IPS-15b (cell line): Measurements from ENCODE around the gene RALGPS1.
A peak's percentile ranks its signal among the peaks of the same experiment; 100 is the strongest.

Source experiments
- H3K27me3 ChIP-seq: one replicate; pipeline ENCODE4 v1.6.1; 2013; ENCODE audit warnings: low read length; ENCODE audit not compliant: control insufficient read depth, insufficient read depth
- H3K36me3 ChIP-seq: one replicate; pipeline ENCODE4 v1.6.1; 2013; ENCODE audit warnings: low read length; ENCODE audit not compliant: control insufficient read depth, insufficient read depth
- H3K4me1 ChIP-seq: one replicate; pipeline ENCODE4 v1.6.1; 2013; ENCODE audit warnings: mild to moderate bottlenecking, low read length; ENCODE audit not compliant: control insufficient read depth, insufficient read depth
- H3K4me3 ChIP-seq: one replicate; pipeline ENCODE4 v1.5.1; 2013; ENCODE audit warnings: low read depth, low read length
- H3K9ac ChIP-seq: one replicate; pipeline ENCODE4 v1.6.1; 2013; ENCODE audit warnings: low read depth, mild to moderate bottlenecking, low read length
- H3K9me3 ChIP-seq: one replicate; pipeline ENCODE4 v1.6.1; 2013; ENCODE audit warnings: mild to moderate bottlenecking, low read length; ENCODE audit not compliant: control insufficient read depth, insufficient read depth

The RALGPS1 gene

DNA sequence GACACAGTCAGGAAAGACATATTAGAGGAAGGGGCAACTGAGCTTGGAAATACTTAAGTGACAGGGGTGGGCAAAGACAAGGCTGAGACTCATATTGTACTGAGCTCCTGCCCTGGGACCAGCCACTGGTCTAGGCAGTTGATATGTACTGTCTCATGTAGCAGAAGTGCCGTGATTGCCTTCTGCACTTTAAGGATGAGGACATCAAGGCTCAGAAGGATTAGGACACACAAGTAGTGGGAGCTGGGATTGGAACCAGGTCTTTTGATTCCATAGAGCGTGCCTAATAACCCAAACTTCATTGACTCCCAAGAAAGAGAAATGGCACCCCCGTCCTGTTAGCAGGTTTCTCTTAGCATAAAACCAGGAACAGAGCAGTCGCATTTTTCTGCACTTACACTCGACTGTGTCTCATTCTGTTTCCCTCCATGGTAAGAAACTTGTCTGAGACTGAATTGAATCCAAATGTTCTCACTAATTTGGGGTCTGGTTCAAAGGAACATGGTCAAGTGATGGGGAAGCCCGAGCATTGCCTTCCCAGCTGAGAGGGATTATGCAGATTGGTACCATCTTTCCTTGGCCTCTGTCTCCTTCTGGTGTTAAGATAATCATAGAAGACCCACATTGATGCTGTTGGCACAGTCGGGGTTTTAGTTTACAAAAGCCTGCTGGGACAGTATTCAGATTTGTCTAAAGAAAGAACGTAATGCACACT lies 137.5 kb downstream of the RALGPS1 start:
- H3K27me3 ChIP-seq, result no peaks in the 10 kb centered on the region
- no peaks in the 10 kb centered on the region for H3K4me1 ChIP-seq
- H3K9ac ChIP-seq, result no peak overlapping the region
- H3K36me3 ChIP-seq, result peaks cover 3% of the 10 kb centered on the region
- no peaks in the 10 kb centered on the region for H3K9me3 ChIP-seq
- no peak overlapping the region for H3K4me3 ChIP-seq

DNA sequence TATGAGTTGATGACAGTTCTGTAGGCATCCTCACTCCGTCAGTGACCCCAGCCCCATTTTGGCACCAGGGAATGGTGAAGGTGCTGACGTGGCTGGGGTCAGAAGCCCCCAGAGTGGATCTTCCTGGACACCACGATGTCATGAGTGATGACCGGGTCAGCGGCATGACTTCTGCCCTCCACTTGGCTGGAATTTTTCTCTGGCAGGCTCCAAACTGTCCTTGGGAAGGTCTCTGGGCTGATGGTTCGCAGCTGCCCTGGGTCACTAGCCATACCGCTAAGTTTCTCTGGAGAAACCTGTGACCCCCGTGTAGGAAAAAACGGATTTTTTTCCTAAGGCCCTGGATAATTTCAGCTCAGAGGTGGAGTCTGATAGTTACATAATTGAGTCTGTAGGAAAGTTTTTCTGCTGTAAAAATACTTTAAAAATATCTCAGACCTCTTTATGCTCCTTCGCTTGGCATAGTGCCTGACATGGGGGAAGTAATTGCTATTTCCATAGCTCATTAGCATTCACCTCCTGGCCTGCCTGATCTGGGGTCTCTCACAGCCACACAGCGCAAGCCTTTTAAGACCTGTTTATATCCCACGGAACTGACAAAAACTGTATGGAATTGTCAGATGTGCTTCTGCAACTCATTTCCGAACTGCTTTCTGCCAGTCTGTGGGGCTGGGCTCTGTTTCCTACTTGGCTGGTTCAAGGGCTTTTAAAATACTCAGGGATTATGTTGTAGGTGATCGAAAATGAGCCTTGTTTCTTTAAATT lies 138.7 kb downstream of the RALGPS1 start:
- H3K9me3 ChIP-seq, result no peaks in the 10 kb centered on the region
- peaks cover 3% of the 10 kb centered on the region for H3K36me3 ChIP-seq
- no peak overlapping the region for H3K4me3 ChIP-seq
- no peaks in the 10 kb centered on the region for H3K27me3 ChIP-seq
- H3K4me1 ChIP-seq, result peaks cover 2% of the 10 kb centered on the region
- H3K9ac ChIP-seq, result no peak overlapping the region

DNA sequence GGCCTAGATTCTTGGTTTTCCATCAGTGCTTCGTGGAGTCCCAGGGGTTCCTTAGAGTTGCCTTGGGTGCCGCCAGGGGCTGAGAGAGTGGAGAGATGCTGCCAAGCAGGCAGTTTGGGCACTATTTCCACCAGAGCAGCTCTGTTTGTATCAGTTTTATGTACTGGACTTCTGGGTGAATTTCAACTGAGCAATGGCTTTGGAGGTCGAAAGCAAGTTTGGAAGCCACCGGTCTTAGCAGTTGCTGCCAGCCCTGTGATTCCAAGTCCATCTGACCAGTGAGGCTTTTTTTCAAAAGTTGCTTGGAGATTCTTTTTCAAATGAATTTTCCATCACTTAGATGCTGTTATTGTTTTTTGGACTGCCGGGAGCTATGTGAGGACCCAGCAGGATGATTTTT lies 139.4 kb downstream of the RALGPS1 start:
- Histone ChIP-seq H3K36me3 (peaks cover 3% of the 10 kb centered on the region), H3K9ac (no peak overlapping the region), H3K4me3 (no peak overlapping the region), H3K9me3 (no peaks in the 10 kb centered on the region), H3K27me3 (no peaks in the 10 kb centered on the region), H3K4me1 (peaks cover 2% of the 10 kb centered on the region)

DNA sequence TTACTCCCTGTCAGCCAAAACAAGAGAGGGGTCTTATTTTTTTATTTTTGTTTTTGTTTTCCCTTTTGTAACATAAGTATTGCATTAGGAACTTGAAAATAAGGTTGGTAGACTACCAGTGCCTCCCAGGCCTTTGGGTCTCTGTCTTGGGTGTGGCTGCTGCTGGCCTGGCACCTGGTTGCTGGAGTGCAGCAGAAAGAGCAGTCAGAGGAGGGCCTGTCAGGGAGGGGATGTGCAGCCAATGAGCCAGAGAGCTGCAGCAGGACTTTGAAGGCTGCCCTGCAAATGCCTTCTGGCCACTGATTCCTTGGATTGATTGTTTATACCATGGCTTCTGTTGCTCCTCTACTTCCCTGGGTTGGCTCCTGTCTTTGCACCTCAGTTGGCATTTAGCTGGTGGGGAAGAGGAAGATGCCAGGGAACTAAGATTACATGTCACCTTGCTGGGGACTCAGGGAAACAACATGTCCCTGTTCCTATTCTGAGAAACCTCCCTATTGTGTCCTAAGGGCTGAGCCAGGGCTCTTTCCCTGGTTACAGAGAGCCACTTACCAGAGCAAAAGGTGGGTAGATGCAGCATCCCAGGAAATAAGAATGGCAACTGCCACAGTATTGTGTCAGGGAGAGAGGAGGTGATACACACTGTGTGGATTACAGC lies 141.3 kb downstream of the RALGPS1 start:
- Histone ChIP-seq H3K27me3 (no peaks in the 10 kb centered on the region), H3K36me3 (peaks cover 3% of the 10 kb centered on the region), H3K4me3 (no peak overlapping the region), H3K9me3 (no peaks in the 10 kb centered on the region), H3K4me1 (peaks cover 2% of the 10 kb centered on the region), H3K9ac (no peak overlapping the region)

DNA sequence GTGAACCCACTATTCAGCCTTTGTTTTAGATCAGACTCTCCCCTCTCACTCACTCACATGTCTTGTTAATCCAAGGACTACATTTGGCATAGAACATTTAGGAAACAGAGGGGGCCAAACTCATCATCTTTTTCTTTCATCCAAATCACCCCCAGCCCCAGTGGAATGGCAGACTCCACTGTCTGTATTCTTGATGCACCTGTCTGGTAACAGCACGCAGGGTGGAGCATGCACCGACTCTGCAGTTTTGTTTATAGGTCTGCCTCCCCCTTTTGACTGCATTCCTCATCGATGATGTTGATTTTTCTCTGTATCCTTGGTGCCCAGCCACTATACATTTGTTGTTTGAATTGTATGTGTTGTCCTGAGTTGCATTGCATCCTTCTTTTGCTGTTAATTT lies 141.9 kb downstream of the RALGPS1 start:
- Histone ChIP-seq H3K4me1 (peaks cover 2% of the 10 kb centered on the region), H3K36me3 (peaks cover 3% of the 10 kb centered on the region), H3K9ac (no peak overlapping the region), H3K9me3 (no peaks in the 10 kb centered on the region), H3K27me3 (no peaks in the 10 kb centered on the region), H3K4me3 (no peak overlapping the region)

DNA sequence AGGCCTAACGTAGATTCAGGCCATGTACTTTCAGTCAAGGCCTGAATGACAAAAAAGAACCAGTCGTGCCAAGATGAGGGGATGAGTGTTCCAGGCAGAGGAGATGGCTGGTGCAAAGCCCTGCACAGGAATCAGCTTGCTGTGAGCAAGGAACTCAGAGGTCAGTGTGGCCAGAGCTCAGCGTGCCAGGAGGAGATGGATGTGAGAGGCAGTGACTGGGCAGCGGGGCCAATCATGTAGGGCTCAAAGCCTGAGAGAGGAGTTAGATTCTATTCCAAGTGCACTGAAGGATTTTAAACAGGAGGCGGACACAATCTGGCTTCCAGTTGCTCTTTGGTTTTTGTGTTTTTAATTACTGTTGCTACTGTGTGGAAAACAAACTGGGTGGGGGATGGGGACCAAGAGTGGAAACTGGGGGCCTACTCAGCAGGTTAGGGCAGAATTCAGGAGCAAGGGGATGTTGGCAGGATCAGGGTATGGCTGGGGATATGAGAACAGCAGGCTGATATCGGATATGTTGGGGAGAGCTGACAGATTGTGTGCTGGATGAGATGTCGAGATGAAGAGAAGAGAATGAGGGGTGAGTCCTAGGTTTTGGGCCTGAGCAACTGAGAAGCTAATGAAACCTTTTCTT lies 143.5 kb downstream of the RALGPS1 start:
- H3K27me3 ChIP-seq, result no peaks in the 10 kb centered on the region
- no peak overlapping the region for H3K4me3 ChIP-seq
- H3K4me1 ChIP-seq, result peaks cover 2% of the 10 kb centered on the region
- H3K9ac ChIP-seq, result peak overlapping the region; percentile 54
- peaks cover under 1% of the 10 kb centered on the region for H3K36me3 ChIP-seq
- no peaks in the 10 kb centered on the region for H3K9me3 ChIP-seq

DNA sequence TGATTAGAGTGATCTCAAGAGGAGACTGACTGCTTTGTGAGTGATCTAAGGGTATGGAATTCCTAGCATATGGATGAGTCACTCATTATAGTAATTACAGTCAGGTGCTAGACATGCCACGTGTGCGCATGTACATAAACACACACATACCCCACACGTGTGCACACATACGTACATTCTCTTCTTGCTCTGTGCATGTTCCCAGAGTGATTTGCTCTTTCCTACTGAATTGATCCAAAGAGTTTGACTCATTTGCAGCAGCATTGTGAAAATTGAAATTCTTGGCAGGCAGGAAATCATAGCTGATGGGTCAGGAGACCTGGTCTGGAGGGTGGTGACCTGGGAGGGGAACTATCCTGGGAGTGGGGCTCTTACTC lies 144.1 kb downstream of the RALGPS1 start:
- Histone ChIP-seq H3K9me3 (no peaks in the 10 kb centered on the region), H3K36me3 (no peaks in the 10 kb centered on the region), H3K27me3 (no peaks in the 10 kb centered on the region)

DNA sequence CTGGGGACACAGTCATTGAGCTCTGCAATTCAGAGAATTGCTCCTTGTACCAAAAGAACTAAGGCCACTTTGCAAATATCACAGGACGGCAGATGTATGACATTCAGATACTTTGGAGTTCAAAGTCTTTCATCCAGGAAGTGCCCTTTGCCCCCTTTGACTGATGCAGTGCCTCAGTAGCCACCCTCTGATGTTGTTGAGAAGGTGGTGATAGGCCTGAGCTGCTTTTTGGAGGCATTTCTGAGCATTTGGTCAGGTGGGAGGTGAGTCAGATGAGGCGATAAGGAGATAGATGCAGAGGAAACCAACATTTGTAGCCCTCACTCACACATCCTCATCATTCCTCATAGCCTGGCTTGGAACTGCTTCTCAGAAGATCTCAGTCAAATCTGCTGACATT lies 144.4 kb downstream of the RALGPS1 start:
- no peak overlapping the region for H3K4me3 ChIP-seq
- H3K9me3 ChIP-seq, result no peaks in the 10 kb centered on the region
- no peaks in the 10 kb centered on the region for H3K27me3 ChIP-seq
- no peak overlapping the region for H3K9ac ChIP-seq
- H3K4me1 ChIP-seq, result peaks cover 2% of the 10 kb centered on the region
- no peaks in the 10 kb centered on the region for H3K36me3 ChIP-seq

More for the DNA sequence above, 144.1 kb downstream of the RALGPS1 start:
- H3K4me1 ChIP-seq, result peaks cover 2% of the 10 kb centered on the region
- H3K4me3 ChIP-seq, result no peak overlapping the region
- H3K9ac ChIP-seq, result no peak overlapping the region

DNA sequence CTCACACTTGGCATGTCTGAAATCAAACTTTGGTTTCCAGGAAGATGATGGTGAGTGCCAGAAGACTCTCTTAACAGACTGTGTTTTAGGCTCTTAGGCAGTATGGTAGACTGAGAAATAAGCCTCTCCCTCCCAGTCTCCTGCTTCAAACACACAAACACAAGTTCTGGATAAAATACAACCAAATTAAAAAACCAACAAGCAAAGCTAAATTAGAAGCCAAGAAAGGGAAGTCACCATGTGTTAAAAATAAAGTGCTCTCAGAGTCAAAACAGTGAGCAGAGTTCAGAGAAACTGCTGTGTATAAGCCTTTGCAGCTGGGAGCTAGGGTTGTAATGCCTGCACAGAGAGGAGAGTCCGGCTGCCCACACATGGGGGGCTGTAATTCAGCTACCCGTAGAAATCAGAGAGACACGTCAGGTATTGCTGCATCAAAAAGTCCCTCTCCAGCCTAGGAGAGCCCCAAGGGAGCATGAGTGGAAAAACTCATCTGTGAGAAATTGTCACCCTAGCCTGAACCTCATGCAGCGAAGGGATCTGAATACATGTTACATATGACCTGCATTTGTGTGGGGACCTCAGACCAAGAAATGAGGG lies 145.3 kb downstream of the RALGPS1 start:
- no peaks in the 10 kb centered on the region for H3K9me3 ChIP-seq
- H3K4me1 ChIP-seq, result peaks cover 2% of the 10 kb centered on the region
- H3K9ac ChIP-seq, result no peak overlapping the region
- no peak overlapping the region for H3K4me3 ChIP-seq
- H3K27me3 ChIP-seq, result no peaks in the 10 kb centered on the region
- no peaks in the 10 kb centered on the region for H3K36me3 ChIP-seq

DNA sequence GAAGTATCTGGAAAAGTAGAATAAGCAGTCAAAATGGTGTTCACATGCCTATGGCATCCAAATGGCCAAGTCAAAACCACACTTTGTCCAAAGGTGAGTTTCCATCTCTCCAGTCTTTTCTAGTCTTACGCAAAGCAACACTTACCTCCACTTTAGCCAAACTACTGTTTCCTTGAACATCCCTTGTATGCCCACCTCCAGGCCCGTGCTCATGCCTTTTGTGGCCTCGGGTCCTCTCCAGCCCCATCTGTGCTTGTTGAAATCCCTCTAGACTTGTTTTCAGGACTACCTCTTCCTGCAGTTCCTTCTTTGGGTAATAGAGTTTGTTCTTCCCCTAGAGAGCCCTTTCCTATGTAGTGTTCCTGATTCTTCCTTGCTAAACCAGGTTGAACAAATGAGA lies 146.8 kb downstream of the RALGPS1 start:
- no peaks in the 10 kb centered on the region for H3K27me3 ChIP-seq
- no peak overlapping the region for H3K4me3 ChIP-seq
- no peak overlapping the region for H3K9ac ChIP-seq
- no peaks in the 10 kb centered on the region for H3K36me3 ChIP-seq
- peaks cover 2% of the 10 kb centered on the region for H3K4me1 ChIP-seq
- no peaks in the 10 kb centered on the region for H3K9me3 ChIP-seq

DNA sequence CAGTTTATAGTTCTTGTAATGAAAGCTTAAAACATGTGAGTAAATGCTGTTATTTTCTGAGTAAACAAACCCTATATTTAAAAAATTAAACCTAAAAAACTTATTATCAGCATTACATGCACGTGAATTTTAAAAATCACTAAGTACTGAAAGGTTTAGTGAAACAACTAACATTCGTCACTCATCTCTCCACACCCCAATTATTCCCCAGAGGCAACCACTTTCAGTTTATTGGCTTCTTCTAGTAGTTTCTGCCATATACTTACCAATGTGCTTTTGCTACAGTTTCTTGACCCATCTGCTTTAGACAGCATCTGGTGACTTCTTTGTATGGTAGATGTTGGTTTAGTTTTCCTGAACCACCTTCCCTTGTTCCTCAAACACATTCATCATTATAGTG lies 149.8 kb downstream of the RALGPS1 start:
- H3K9ac ChIP-seq, result no peak overlapping the region

More for the DNA sequence above, 149.8 kb downstream of the RALGPS1 start:
- H3K9me3 ChIP-seq, result no peaks in the 10 kb centered on the region
- no peak overlapping the region for H3K4me3 ChIP-seq
- no peaks in the 10 kb centered on the region for H3K27me3 ChIP-seq
- H3K36me3 ChIP-seq, result no peaks in the 10 kb centered on the region
- peaks cover 9% of the 10 kb centered on the region for H3K4me1 ChIP-seq
